Progenitor cell of endocrine pancreas (in vitro differentiated cells): ENCODE results near the gene DNAAF8. TPM values are rescaled to one million over a fixed set of nuclear protein-coding genes. Genes with fewer than 3 reads are reported as not detected.
"Not testable (repeated sequence)": the region's sequence is repeated elsewhere in the genome, so short reads cannot be mapped to it uniquely, and the experiment has no call there.

Source experiments
- DNase-seq: peaks from one replicate; pipeline ENCODE4 v3.0.0; 2021; ENCODE audit warnings: low spot score; ENCODE audit not compliant: unreplicated experiment
- H3K27ac Mint-ChIP-seq: 2 replicates; pipeline ENCODE4 v1.8.0; 2021; ENCODE audit warnings: mild to moderate bottlenecking, moderate library complexity, mixed read lengths
- H3K27me3 Mint-ChIP-seq: 2 replicates; pipeline ENCODE4 v1.8.0; 2021; ENCODE audit warnings: mixed read lengths
- H3K36me3 Mint-ChIP-seq: 2 replicates; pipeline ENCODE4 v1.8.0; 2022; ENCODE audit warnings: mixed read lengths; ENCODE audit not compliant: insufficient read depth
- H3K4me1 Mint-ChIP-seq: 2 replicates; pipeline ENCODE4 v1.8.0; 2021; ENCODE audit warnings: low read depth, mixed read lengths
- H3K4me3 Mint-ChIP-seq: 2 replicates; pipeline ENCODE4 v1.8.0; 2021; ENCODE audit warnings: low read depth, mild to moderate bottlenecking, moderate library complexity, mixed read lengths
- H3K9me3 Mint-ChIP-seq: 2 replicates; pipeline ENCODE4 v1.8.0; 2021; ENCODE audit warnings: low read depth, mixed read lengths
- CTCF ChIP-seq: fragments of 200-600 bp; sonication (generic); IDR thresholded peaks from one replicate; pipeline ENCODE4 v1.5.0; 2021; ENCODE audit warnings: antibody characterized with exemption, mild to moderate bottlenecking; ENCODE audit not compliant: unreplicated experiment
- total RNA-seq: library from RNA; stranded (reverse); gene quantifications from 2 replicates; pipeline ENCODE4 v1.2.1, GENCODE V29; 2021

The DNAAF8 gene
- total RNA-seq, 1 donor from 2014 or later, result 1.1 TPM

GRCh38 chr16:4737545-4737944 lies 3.2 kb downstream of the DNAAF8 start:
- Mint-ChIP-seq H3K27me3 (peaks cover 6% of the 10 kb centered on the region), H3K4me3 (no peak overlapping the region), H3K27ac (no peak overlapping the region), H3K4me1 (peaks cover 11% of the 10 kb centered on the region), H3K9me3 (no peaks in the 10 kb centered on the region), H3K36me3 (no peaks in the 10 kb centered on the region)
- no peak for TF ChIP-seq CTCF
- DNase-seq, result no peak

GRCh38 chr16:4738370-4738769 lies 4.0 kb downstream of the DNAAF8 start:
- not testable (repeated sequence) for H3K4me1 Mint-ChIP-seq, H3K36me3 Mint-ChIP-seq, H3K4me3 Mint-ChIP-seq, H3K27ac Mint-ChIP-seq, DNase-seq, H3K9me3 Mint-ChIP-seq, H3K27me3 Mint-ChIP-seq

- Mint-ChIP-seq H3K36me3 (no peaks in the 10 kb centered on the region), H3K27ac (no peak overlapping the region), H3K27me3 (peaks cover 4% of the 10 kb centered on the region), H3K4me3 (no peak overlapping the region), H3K4me1 (peaks cover 1% of the 10 kb centered on the region), H3K9me3 (no peaks in the 10 kb centered on the region)
- TF ChIP-seq CTCF, result no peak
- DNase-seq, result no peak
Measured at GRCh38 chr16:4743226-4743878, 9.0 kb downstream of the DNAAF8 start.

- TF ChIP-seq CTCF, result no peak
- DNase-seq, result no peak
- Mint-ChIP-seq H3K9me3 (no peaks in the 10 kb centered on the region), H3K27ac (no peak overlapping the region), H3K27me3 (peaks cover 4% of the 10 kb centered on the region), H3K4me3 (no peak overlapping the region), H3K4me1 (peaks cover 1% of the 10 kb centered on the region), H3K36me3 (no peaks in the 10 kb centered on the region)
Measured at GRCh38 chr16:4744555-4745273, 10.4 kb downstream of the DNAAF8 start.

- Mint-ChIP-seq H3K27ac (no peak overlapping the region), H3K36me3 (no peaks in the 10 kb centered on the region), H3K9me3 (no peaks in the 10 kb centered on the region), H3K27me3 (peaks cover 4% of the 10 kb centered on the region), H3K4me1 (peaks cover 1% of the 10 kb centered on the region), H3K4me3 (no peak overlapping the region)
- no peak for TF ChIP-seq CTCF
- no peak for DNase-seq
Measured at GRCh38 chr16:4745274-4745569, 10.9 kb downstream of the DNAAF8 start.

- no peak overlapping the region for H3K4me3 Mint-ChIP-seq
- H3K9me3 Mint-ChIP-seq, result no peaks in the 10 kb centered on the region
- H3K27me3 Mint-ChIP-seq, result peaks cover 4% of the 10 kb centered on the region
- no peak for DNase-seq
- peaks cover 1% of the 10 kb centered on the region for H3K4me1 Mint-ChIP-seq
- H3K36me3 Mint-ChIP-seq, result no peaks in the 10 kb centered on the region
- TF ChIP-seq CTCF, result no peak
- H3K27ac Mint-ChIP-seq, result peak overlapping the region; percentile 59
Measured at GRCh38 chr16:4746215-4746614, 11.9 kb downstream of the DNAAF8 start.
